Measurements from ENCODE around the gene NDUFB8. TPM values are rescaled to one million over a fixed set of nuclear protein-coding genes. Genes with fewer than 3 reads are reported as not detected.
A peak's percentile ranks its signal among the peaks of the same experiment; 100 is the strongest.

The NDUFB8 gene
- total and polyA plus RNA-seq, 7 donors, result 168 to 383 (median 221) TPM

GRCh38 chr10:100567826-100568225 is 38.2 kb upstream of the NDUFB8 start:
- DNase-seq (no peak), ATAC-seq (no peak)
- no peaks in the 10 kb centered on the region for H3K4me1 ChIP-seq
- TF ChIP-seq CTCF (IDR thresholded peaks at IDR 0.05), result no peak
- no peak overlapping the region for H3K4me3 ChIP-seq
- 21 to 23% (median 22%) methylated on average over 6 of the region's 6 CpGs for WGBS, 3 donors
- no peak overlapping the region for H3K27ac ChIP-seq
- H3K9me3 ChIP-seq, result no peaks in the 10 kb centered on the region
- intact Hi-C loops (cut with DNase I), result loop anchor here (10.0 kb wide), 3 partner anchors 177 to 447 kb away; partner anchors contain the start of gene PAX2 (in 1 of the 2)
- peaks cover 0 to 90% (median 24%) of the 10 kb centered on the region in 3 donors for H3K27me3 ChIP-seq (ENCODE audit: insufficient read depth in 3 of 3, low read length in 2 of 3)
- H3K36me3 ChIP-seq (ENCODE audit: insufficient read depth in 1 of 2, low read depth in 1 of 2), result no peaks in the 10 kb centered on the region

GRCh38 chr10:100567249-100567648 is 37.6 kb upstream of the NDUFB8 start:
- no peak overlapping the region for H3K27ac ChIP-seq
- TF ChIP-seq CTCF (IDR thresholded peaks at IDR 0.05), result no peak
- H3K9me3 ChIP-seq, result no peaks in the 10 kb centered on the region
- 38 to 43% (median 40%) methylated on average over 11 of the region's 11 CpGs for WGBS, 3 donors
- DNase-seq (no peak), ATAC-seq (peak in 1 of 4 donors; percentile 19)
- H3K27me3 ChIP-seq (ENCODE audit: insufficient read depth in 3 of 3, low read length in 2 of 3), result peaks cover 0 to 90% (median 27%) of the 10 kb centered on the region in 3 donors
- no peaks in the 10 kb centered on the region for H3K36me3 ChIP-seq (ENCODE audit: insufficient read depth in 1 of 2, low read depth in 1 of 2)
- no peak overlapping the region for H3K4me3 ChIP-seq
- intact Hi-C loops (cut with DNase I), result loop anchor here (10.0 kb wide), 3 partner anchors 178 to 448 kb away; partner anchors contain the start of gene PAX2 (in 1 of the 2)
- H3K4me1 ChIP-seq, result peaks cover 2% of the 10 kb centered on the region

- no peak overlapping the region for H3K4me3 ChIP-seq
- peaks cover 8% of the 10 kb centered on the region for H3K4me1 ChIP-seq
- DNase-seq (no peak), ATAC-seq (no peak)
- WGBS, 3 donors, result 49 to 63% (median 51%) methylated on average over 3 of the region's 3 CpGs
- peaks cover 0 to 91% (median 27%) of the 10 kb centered on the region in 3 donors for H3K27me3 ChIP-seq (ENCODE audit: insufficient read depth in 3 of 3, low read length in 2 of 3)
- no peak overlapping the region for H3K27ac ChIP-seq
- no peaks in the 10 kb centered on the region for H3K9me3 ChIP-seq
- intact Hi-C loops (cut with DNase I), result loop anchor here (10.0 kb wide), 3 partner anchors 178 to 448 kb away; partner anchors contain the start of gene PAX2 (in 1 of the 2)
- no peaks in the 10 kb centered on the region for H3K36me3 ChIP-seq (ENCODE audit: insufficient read depth in 1 of 2, low read depth in 1 of 2)
- no peak for TF ChIP-seq CTCF (IDR thresholded peaks at IDR 0.05)
Measured at GRCh38 chr10:100566561-100566960, 36.9 kb upstream of the NDUFB8 start.

GRCh38 chr10:100565206-100565985 is 35.7 kb upstream of the NDUFB8 start:
- Histone ChIP-seq H3K36me3 (ENCODE audit: insufficient read depth in 1 of 2, low read depth in 1 of 2) (no peaks in the 10 kb centered on the region), H3K27ac (no peak overlapping the region), H3K9me3 (no peaks in the 10 kb centered on the region), H3K4me3 (no peak overlapping the region), H3K4me1 (peaks cover 11% of the 10 kb centered on the region), H3K27me3 (ENCODE audit: insufficient read depth in 3 of 3, low read length in 2 of 3) (peaks cover 0 to 85% (median 29%) of the 10 kb centered on the region in 3 donors)
- ATAC-seq (no peak), DNase-seq (no peak)
- intact Hi-C loops (cut with DNase I), result loop anchor here (10.0 kb wide), 3 partner anchors 179 to 449 kb away; partner anchors contain the start of gene PAX2 (in 1 of the 2)
- TF ChIP-seq CTCF (IDR thresholded peaks at IDR 0.05), result no peak
- 60 to 71% (median 69%) methylated on average over 9 of the region's 9 CpGs for WGBS, 3 donors
